Brain pericyte (primary cell): ENCODE measurements around the gene SNX8.

Experiments used
- DNase-seq: peaks from one replicate; pipeline ENCODE4 v3.0.0-alpha.2; 2012; ENCODE audit warnings: low read depth, low spot score

SNX8 gene

GRCh38 chr7:2245883-2246675 is 68.2 kb downstream of the SNX8 start:
- DNase-seq, result no peak

- DNase-seq, result no peak
These were observed 69.7 kb downstream of the SNX8 start for GRCh38 chr7:2244404-2244995.

- no peak for DNase-seq
These were observed 70.8 kb downstream of the SNX8 start for GRCh38 chr7:2243458-2243857.

GRCh38 chr7:2242541-2243429 is 71.5 kb downstream of the SNX8 start:
- no peak for DNase-seq

- no peak for DNase-seq
These were observed 72.4 kb downstream of the SNX8 start, which contains the start of the genes MRM2 and NUDT1 for GRCh38 chr7:2241580-2242540. Gene MRM2, minus strand, starts transcription at chr7:2242205. Its CDS starts 36 bp downstream, at chr7:2242169. Gene NUDT1, plus strand, starts transcription at chr7:2242226. Its CDS starts 2,349 bp downstream, at chr7:2244575.

GRCh38 chr7:2239242-2239641 is 75.0 kb downstream of the SNX8 start:
- DNase-seq, result no peak

- no peak for DNase-seq
These were observed 77.1 kb downstream of the SNX8 start for GRCh38 chr7:2237109-2237602.

GRCh38 chr7:2233926-2234325 is 80.3 kb downstream of the SNX8 start:
- DNase-seq, result no peak

- peak; percentile 89 for DNase-seq
These were observed 81.3 kb downstream of the SNX8 start, which contains the start of gene MAD1L1 for GRCh38 chr7:2232766-2233520. Gene MAD1L1, minus strand, starts transcription at chr7:2232945. Its CDS starts 2,812 bp downstream, at chr7:2230133.

- no peak for DNase-seq
These were observed 82.1 kb downstream of the SNX8 start for GRCh38 chr7:2231992-2232765.

- DNase-seq, result no peak
These were observed 83.4 kb downstream of the SNX8 start for GRCh38 chr7:2230882-2231281.

GRCh38 chr7:2230226-2230625 is 84.0 kb downstream of the SNX8 start:
- DNase-seq, result no peak

- DNase-seq, result no peak
These were observed 84.8 kb downstream of the SNX8 start for GRCh38 chr7:2229467-2229866.

- no peak for DNase-seq
These were observed 85.3 kb downstream of the SNX8 start for GRCh38 chr7:2228921-2229320.

- DNase-seq, result no peak
These were observed 86.5 kb downstream of the SNX8 start for GRCh38 chr7:2227699-2228098.

- DNase-seq, result no peak
These were observed 88.4 kb downstream of the SNX8 start for GRCh38 chr7:2225830-2226229.

GRCh38 chr7:2225336-2225735 is 88.9 kb downstream of the SNX8 start:
- no peak for DNase-seq

- no peak for DNase-seq
These were observed 89.3 kb downstream of the SNX8 start for GRCh38 chr7:2224934-2225333.

GRCh38 chr7:2224491-2224928 is 89.7 kb downstream of the SNX8 start:
- no peak for DNase-seq
